OCI-LY7 (cell line): ENCODE results near the gene TBC1D19.

Experiments
- EZH2phosphoT487 ChIP-seq: fragments of 200-600 bp; sonication (generic); IDR thresholded peaks from 2 replicates; pipeline ENCODE4 v1.6.1; 2018; ENCODE audit warnings: low read depth, borderline replicate concordance, mild to moderate bottlenecking, mixed run types, antibody characterized with exemption, low read length, moderate library complexity, mixed read lengths
- TF ChIP-seq, protein P1 (sequence below): fragments of 200-600 bp; sonication (generic); conservative IDR thresholded peaks from 2 replicates; pipeline ENCODE4 v1.5.1; 2014; ENCODE audit warnings: mild to moderate bottlenecking, antibody characterized with exemption, low read length, moderate library complexity, mixed read lengths

DNA sequence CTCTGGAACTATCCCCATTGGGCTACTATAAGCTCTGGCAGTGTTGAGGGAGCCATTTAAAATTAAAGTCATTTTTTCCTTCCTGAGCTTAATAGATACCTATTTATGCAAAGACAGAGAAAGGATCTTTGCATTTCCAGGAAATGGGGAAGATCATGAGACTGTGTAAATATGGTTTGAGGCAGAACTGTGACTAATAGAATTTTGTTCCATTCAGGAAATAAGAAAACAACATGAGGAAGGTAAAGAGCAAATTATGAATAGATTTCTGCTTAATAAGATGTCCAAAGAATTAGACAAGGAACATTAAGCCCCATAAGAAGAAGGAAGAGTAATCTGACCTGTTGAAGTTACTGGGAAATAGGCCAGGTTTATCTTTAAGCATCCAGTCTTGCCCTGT lies 17.8 kb upstream of the TBC1D19 start:
- TF ChIP-seq, protein P1, sequence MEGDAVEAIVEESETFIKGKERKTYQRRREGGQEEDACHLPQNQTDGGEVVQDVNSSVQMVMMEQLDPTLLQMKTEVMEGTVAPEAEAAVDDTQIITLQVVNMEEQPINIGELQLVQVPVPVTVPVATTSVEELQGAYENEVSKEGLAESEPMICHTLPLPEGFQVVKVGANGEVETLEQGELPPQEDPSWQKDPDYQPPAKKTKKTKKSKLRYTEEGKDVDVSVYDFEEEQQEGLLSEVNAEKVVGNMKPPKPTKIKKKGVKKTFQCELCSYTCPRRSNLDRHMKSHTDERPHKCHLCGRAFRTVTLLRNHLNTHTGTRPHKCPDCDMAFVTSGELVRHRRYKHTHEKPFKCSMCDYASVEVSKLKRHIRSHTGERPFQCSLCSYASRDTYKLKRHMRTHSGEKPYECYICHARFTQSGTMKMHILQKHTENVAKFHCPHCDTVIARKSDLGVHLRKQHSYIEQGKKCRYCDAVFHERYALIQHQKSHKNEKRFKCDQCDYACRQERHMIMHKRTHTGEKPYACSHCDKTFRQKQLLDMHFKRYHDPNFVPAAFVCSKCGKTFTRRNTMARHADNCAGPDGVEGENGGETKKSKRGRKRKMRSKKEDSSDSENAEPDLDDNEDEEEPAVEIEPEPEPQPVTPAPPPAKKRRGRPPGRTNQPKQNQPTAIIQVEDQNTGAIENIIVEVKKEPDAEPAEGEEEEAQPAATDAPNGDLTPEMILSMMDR = no peak
- no peak for TF ChIP-seq EZH2phosphoT487
